ENCODE measurements around the gene NTRK3.

The NTRK3 gene

GRCh38 chr15:88179562-88179961 lies 77.0 kb downstream of the NTRK3 start:
- no peak for DNase-seq (ENCODE audit: low read depth in 2 of 2)

- DNase-seq (ENCODE audit: low read depth in 2 of 2) = no peak
These were observed 77.9 kb downstream of the NTRK3 start for GRCh38 chr15:88178631-88179030.

- DNase-seq (ENCODE audit: low read depth in 2 of 2) = no peak
These were observed 79.1 kb downstream of the NTRK3 start for GRCh38 chr15:88177451-88177850.

DNA sequence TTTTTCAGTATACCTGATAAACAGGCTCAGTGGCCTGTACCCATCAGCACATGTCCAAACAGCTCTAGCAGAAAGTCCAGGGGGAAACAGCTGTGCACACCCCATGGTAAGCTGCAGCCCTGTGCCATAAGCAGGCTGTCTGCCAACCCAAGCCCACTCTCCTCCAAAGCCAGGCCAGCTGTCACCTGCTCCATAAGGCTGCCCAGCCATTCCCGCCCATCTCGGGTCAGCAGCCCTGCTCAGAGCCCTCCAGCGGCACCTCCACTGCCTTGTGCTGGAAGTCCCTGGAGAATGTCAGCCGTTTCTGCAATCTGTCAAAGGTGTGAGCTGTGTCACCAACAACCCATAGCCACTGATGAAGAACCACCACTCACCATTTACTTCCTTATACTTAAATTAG lies 82.0 kb downstream of the NTRK3 start:
- no peak for DNase-seq (ENCODE audit: low read depth in 2 of 2)

GRCh38 chr15:88166082-88166993 lies 90.2 kb downstream of the NTRK3 start:
- peak in 1 of 2 experiments; percentile 4 for DNase-seq (ENCODE audit: low read depth in 2 of 2)

DNA sequence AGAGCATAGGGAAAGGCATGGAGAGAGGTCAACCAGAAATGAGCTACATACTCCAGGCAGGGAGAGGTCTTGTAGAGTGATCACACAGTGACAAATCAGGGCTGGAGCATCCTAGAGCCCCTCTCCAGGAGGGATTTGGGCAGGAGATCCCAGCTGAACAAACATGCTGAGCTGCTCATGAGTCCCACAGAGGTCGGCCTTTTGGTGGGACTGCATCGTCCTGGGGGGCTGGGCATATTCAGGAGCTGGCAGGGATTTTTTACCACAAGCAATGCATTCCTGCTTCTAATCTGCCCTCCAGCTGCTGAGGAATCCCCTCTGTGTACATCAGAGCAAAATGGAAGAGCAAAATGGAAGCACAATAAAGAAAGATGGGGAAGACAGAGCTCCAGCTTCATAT lies 94.9 kb downstream of the NTRK3 start:
- DNase-seq (ENCODE audit: low read depth in 2 of 2) = no peak

DNA sequence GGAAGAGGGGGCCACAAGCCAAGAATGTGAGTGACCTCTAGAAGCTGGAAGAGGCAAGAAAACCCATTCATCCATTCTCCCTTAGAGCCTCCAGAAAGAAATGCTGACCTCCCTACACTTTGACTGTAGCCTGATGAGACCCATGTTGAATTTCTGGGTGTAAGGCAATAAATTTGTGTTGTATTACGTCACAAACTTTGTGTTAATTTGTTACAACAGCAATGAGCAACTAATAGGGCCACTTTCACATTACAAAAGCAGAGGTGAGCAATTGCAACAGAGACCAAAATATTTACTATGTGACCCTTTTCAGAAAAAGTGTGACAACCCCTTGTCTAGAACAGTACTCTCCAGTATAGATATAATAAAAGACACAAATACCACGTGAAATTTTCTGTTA lies 101.2 kb downstream of the NTRK3 start:
- DNase-seq (ENCODE audit: low read depth in 2 of 2) = no peak

GRCh38 chr15:88152672-88153071 lies 103.9 kb downstream of the NTRK3 start:
- no peak for DNase-seq (ENCODE audit: low read depth in 2 of 2)

DNA sequence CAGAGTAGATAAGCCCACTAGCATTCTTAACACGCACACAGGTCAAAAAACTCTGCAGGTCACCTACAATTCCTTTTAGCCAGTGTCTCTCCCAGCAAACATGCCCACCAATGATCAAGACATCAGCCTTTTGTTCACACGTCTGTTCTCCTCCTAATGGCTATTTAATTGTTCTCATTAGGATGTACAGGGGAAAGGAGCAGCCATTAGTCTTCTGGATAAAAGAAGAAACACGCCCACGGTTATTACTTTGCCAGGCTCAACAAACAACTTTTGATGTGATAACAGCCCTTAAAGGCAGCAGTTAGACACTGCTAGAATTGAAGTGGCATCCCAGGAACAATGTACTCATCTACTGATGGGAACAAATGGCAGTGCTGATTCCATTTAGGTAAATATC lies 108.8 kb downstream of the NTRK3 start:
- no peak for DNase-seq (ENCODE audit: low read depth in 2 of 2)

DNA sequence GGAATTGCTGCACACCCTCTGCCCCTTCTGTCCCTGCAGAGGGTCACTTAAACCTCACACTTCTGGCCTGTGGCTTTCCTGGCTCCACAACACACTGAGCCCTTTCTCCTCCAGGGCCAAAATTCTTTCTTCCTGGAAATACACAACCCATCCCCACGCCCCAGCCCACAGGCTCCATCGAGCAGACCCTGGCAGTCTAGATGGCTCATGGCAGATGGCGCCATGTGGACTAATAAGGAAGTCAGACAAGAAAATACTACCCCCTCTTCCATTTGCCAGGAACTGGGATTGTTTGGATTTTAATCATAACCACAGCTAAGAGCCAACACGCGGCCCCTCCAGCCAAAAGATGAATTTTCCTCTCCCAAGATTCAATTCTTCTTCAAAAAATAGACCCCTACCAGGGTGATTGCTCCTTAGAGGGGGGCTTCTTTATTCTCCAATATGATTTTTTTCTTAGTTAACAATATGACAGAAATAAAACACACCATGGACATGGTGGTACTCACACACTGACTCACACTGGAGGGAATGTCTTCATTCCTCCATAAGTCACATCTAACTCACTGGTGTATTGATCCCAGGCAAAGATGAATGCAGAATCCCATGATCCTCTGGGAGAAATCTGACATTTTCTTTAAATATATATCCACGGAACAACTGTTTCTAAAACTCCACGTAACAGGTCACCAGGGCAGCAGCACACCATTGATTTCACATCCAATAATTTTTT lies 111.5 kb downstream of the NTRK3 start:
- DNase-seq (ENCODE audit: low read depth in 2 of 2) = no peak

- no peak for DNase-seq (ENCODE audit: low read depth in 2 of 2)
These were observed 114.4 kb downstream of the NTRK3 start for GRCh38 chr15:88142121-88142520.

DNA sequence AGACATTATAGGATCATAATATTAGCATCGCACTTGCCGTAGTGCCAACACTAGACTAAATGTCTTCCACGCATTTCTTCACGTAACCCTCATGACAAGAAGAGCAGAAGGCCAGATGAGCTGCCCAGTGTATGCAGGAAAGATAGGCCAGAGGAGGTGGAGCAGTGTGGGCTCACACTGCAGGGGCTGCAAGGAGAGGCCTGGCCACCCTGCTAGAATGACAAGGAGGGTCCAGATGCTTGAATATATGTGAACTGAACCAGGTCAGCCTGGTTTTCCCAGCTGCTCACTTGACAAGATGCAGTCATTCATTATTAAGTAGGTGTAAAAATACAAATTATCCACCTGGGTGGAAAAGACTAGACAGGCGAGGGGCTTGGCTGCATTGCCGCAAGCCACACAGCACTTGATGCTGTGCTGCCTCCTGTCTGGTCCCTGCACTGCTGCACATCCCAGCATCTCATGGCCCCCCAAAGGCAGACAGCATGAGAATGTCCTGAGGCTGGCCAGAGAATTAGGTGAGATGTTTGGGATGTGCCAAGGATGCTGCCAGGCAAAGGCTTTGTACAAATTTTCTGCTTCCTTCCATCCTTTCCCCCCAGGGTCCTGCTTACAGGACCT lies 115.2 kb downstream of the NTRK3 start:
- no peak for DNase-seq (ENCODE audit: low read depth in 2 of 2)

- DNase-seq (ENCODE audit: low read depth in 2 of 2) = no peak
These were observed 116.1 kb downstream of the NTRK3 start for GRCh38 chr15:88140398-88140797.

DNA sequence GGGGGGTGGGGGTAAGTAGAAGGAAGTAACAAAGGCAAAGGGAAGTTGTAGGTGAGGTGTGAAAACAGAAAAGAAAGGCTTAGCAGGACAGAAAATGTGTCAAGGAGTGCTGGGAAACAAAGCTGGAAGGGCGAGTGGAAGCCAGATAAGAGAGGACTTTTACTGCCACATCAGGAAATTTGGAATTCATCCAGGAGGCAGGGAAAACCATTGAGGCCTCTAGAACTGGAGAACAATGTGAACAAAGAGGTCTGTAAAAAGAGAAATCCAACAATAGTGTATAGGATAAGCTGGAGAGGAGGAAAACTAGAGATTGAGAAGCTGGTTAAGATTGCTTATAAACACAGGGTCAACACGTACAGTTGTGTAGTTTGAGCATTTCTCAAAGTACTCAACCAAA lies 116.6 kb downstream of the NTRK3 start:
- no peak for DNase-seq (ENCODE audit: low read depth in 2 of 2)

DNA sequence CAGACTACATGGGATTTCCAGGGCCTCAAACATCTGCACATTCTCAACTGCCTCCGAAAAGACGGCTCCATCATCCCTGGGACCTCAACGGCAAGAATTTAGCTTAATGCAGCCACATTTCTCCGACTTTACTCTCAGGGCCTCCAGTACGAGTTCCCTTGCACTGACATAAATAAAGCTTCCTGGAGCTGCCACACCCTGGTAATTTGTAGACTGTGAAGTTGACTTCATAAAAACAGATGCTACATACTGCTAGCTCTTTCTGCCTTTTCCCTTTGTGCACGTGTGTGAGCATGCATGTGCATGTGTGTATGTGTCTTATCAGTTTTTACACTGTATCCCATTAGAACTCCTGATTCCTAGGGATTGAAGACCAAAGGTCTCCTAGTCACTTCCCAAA lies 122.7 kb downstream of the NTRK3 start:
- no peak for DNase-seq (ENCODE audit: low read depth in 2 of 2)

GRCh38 chr15:88132499-88132898 lies 124.0 kb downstream of the NTRK3 start:
- no peak for DNase-seq (ENCODE audit: low read depth in 2 of 2)

- DNase-seq (ENCODE audit: low read depth in 2 of 2) = no peak
These were observed 124.6 kb downstream of the NTRK3 start for GRCh38 chr15:88131937-88132336.

DNA sequence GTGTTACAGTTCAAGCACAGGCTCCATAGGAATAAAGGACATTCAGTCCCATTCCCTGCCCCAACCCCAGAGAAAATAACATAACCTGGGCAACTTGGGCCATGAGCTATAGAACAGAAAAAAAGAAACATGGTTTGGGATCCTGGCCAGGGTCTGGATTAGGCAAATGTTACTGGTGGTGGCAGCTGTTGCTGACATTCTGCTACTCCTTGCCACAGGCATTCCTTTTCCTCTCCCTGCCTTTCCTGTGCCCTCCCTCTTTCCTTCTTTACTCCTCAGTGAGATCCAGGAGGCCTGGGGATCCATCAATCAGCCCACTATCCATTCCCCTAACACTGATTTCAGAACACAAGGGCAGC lies 129.1 kb downstream of the NTRK3 start:
- no peak for DNase-seq (ENCODE audit: low read depth in 2 of 2)

- DNase-seq (ENCODE audit: low read depth in 2 of 2) = no peak
These were observed 129.7 kb downstream of the NTRK3 start for GRCh38 chr15:88126695-88127431.

- DNase-seq (ENCODE audit: low read depth in 2 of 2) = no peak
These were observed 131.0 kb downstream of the NTRK3 start for GRCh38 chr15:88125576-88125975.

- DNase-seq (ENCODE audit: low read depth in 2 of 2) = no peak
These were observed 132.3 kb downstream of the NTRK3 start for GRCh38 chr15:88124199-88124598.

GRCh38 chr15:88121968-88122530 lies 134.5 kb downstream of the NTRK3 start:
- DNase-seq (ENCODE audit: low read depth in 2 of 2) = no peak
